ENCODE results near the gene MAP3K7. TPM values are rescaled to one million over a fixed set of nuclear protein-coding genes. Genes with fewer than 3 reads are reported as not detected.

The MAP3K7 gene
- total and polyA plus RNA-seq, 2 of the 4 experiments (the other 2 are of a cell fraction), result 26.5 to 29.9 TPM

DNA sequence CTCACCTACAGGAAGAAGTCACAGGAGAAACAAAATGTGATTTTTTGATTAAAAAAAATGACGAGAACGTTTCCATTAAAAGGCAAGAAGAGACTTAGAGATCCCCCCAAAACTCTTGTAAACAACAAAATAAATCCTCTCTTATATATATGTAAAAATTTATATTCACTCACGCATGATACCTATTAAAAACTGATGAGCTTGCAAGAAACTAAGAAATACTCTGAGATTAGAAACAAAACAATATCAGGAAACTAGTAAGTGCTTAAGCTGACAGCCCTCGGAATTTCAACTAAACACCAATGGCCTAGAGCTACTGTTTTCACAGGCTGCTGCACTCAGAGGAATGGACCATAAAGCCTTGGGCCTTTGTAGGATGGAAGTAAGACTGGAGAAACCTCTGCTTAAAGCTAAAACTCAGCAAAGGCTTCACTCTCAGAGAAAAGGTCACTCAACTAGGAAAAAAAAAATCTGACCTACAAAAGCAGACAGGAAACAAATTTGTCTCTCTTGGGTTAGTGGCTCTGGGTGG lies 63.0 kb downstream of the MAP3K7 start:
- ChIA-PET CTCF (interaction anchor here (0.7 to 1.0 kb wide), 2 partner anchors 10 to 514 kb away, joined by 3 to 8 read pairs; no protein-coding TSS in a partner anchor), POLR2A (ENCODE audit: unreplicated experiment) (no interaction called here)
- H3K23ac ChIP-seq (ENCODE audit: low read depth, low read length), result no peak overlapping the region
- H2AK5ac ChIP-seq (ENCODE audit: low read depth, low read length), result no peak overlapping the region
- dilution Hi-C loops (cut with HindIII; ENCODE audit: low sequenced_read_pairs, unreplicated experiment) (no loop called here), intact Hi-C loops (cut with micrococcal nuclease) (no loop called here), in situ Hi-C loops (cut with MboI; ENCODE audit: low sequenced_read_pairs) (no loop called here)
- no peaks in the 10 kb centered on the region; the same call in 1 of the 2 replicates for H3K4me1 ChIP-seq (ENCODE audit: control insufficient read depth, insufficient read depth, low read length)
- no peak overlapping the region for H4K91ac ChIP-seq (ENCODE audit: insufficient read depth, low read depth, low read length)
- no peak overlapping the region for H3K4ac ChIP-seq (ENCODE audit: low read depth, low read length)
- H3K79me1 ChIP-seq (ENCODE audit: low read depth in 1 of 2, low read length in 2 of 2), result 0 out of 4 replicates have a peak, but pooled peaks cover 0 to 4% of the 10 kb centered on the region in 2 experiments
- no peak overlapping the region for H3K9ac ChIP-seq (ENCODE audit: low read depth, low read length)
- H3K56ac ChIP-seq (ENCODE audit: extremely low read depth, insufficient read depth, low read length), result no peak overlapping the region
- no peak overlapping the region for H4K8ac ChIP-seq (ENCODE audit: low read depth in 2 of 2, low read length in 2 of 2)
- H3K14ac ChIP-seq (replicated peaks; ENCODE audit: low read depth, low read length), result no peak overlapping the region
- no peaks in the 10 kb centered on the region for H3K9me3 ChIP-seq (ENCODE audit: control insufficient read depth, insufficient read depth, low read length)
- ATAC-seq (ENCODE audit: low read depth) (no peak), DNase-seq (no peak)
- no peaks in the 10 kb centered on the region for H3K27me3 ChIP-seq (ENCODE audit: control insufficient read depth, insufficient read depth, low read length)
- no CpG with 5 or more reads among the region's 4 CpGs for WGBS, 2 experiments (ENCODE audit: extremely low coverage in 2 of 2, insufficient read length in 1 of 2)
- TF ChIP-seq POLR2A (IDR thresholded peaks at IDR 0.05; ENCODE audit: low read depth, low read length) (no peak), MAFK (IDR thresholded peaks at IDR 0.05; ENCODE audit: low read depth, low read length) (peak; percentile 89)
- H2AK9ac ChIP-seq (replicated peaks; ENCODE audit: low read depth, low read length, poor library complexity), result no peak overlapping the region
- H2BK5ac ChIP-seq (ENCODE audit: low read depth, low read length, poor library complexity, severe bottlenecking), result no peak overlapping the region
- no peak overlapping the region for H4K5ac ChIP-seq (ENCODE audit: low read depth, low read length)
- no peak overlapping the region for H3K18ac ChIP-seq (ENCODE audit: low read depth, low read length)
- H2BK15ac ChIP-seq (ENCODE audit: low read depth, low read length), result no peak overlapping the region
- no peak overlapping the region for H2AFZ ChIP-seq (replicated peaks; ENCODE audit: low read length, poor library complexity)
- H3K4me3 ChIP-seq (ENCODE audit: insufficient read depth, low read depth, low read length), result no peak overlapping the region
- no peak overlapping the region for H3K4me2 ChIP-seq (ENCODE audit: low read depth, low read length)
- H3K36me3 ChIP-seq (ENCODE audit: control insufficient read depth, insufficient read depth, low read length), result peaks cover 10% of the 10 kb centered on the region
- BruUV-seq (replicated peaks), result no TSS peak
- H4K20me1 ChIP-seq (ENCODE audit: insufficient read depth, low read length), result no peaks in the 10 kb centered on the region
- H2BK20ac ChIP-seq (ENCODE audit: low read depth, low read length), result no peak overlapping the region
- no peak overlapping the region for H2BK120ac ChIP-seq (ENCODE audit: low read depth, low read length)
- H3K27ac ChIP-seq (ENCODE audit: insufficient read depth, low read length), result no peak overlapping the region
- H3K9me1 ChIP-seq (ENCODE audit: insufficient read depth, low read length), result no peaks in the 10 kb centered on the region
